ENCODE results near the gene WDR45B. TPM values are rescaled to one million over a fixed set of nuclear protein-coding genes. Genes with fewer than 3 reads are reported as not detected.

Gene WDR45B
- polyA plus RNA-seq, 4 donors = 86.2 to 104 (median 96.5) TPM

- no peak for DNase-seq (ENCODE audit: low read depth in 4 of 4, low spot score in 3 of 4)
Measured at GRCh38 chr17:82633343-82633742, 14.9 kb downstream of the WDR45B start.

GRCh38 chr17:82632451-82632850 lies 15.8 kb downstream of the WDR45B start:
- no peak for DNase-seq (ENCODE audit: low read depth in 4 of 4, low spot score in 3 of 4)

- DNase-seq (ENCODE audit: low read depth in 4 of 4, low spot score in 3 of 4) = no peak
Measured at GRCh38 chr17:82631544-82631943, 16.7 kb downstream of the WDR45B start.

GRCh38 chr17:82630212-82630611 lies 18.0 kb downstream of the WDR45B start:
- no peak for DNase-seq (ENCODE audit: low read depth in 4 of 4, low spot score in 3 of 4)

- DNase-seq (ENCODE audit: low read depth in 4 of 4, low spot score in 3 of 4) = no peak
Measured at GRCh38 chr17:82629748-82630147, 18.5 kb downstream of the WDR45B start.

- no peak for DNase-seq (ENCODE audit: low read depth in 4 of 4, low spot score in 3 of 4)
Measured at GRCh38 chr17:82627405-82627804, 20.8 kb downstream of the WDR45B start.

GRCh38 chr17:82623707-82624106 lies 24.5 kb downstream of the WDR45B start:
- no peak for DNase-seq (ENCODE audit: low read depth in 4 of 4, low spot score in 3 of 4)

- no peak for DNase-seq (ENCODE audit: low read depth in 4 of 4, low spot score in 3 of 4)
Measured at GRCh38 chr17:82619641-82620040, 28.6 kb downstream of the WDR45B start.

GRCh38 chr17:82619211-82619610 lies 29.0 kb downstream of the WDR45B start:
- no peak for DNase-seq (ENCODE audit: low read depth in 4 of 4, low spot score in 3 of 4)

- no peak for DNase-seq (ENCODE audit: low read depth in 4 of 4, low spot score in 3 of 4)
Measured at GRCh38 chr17:82616021-82616711, 32.1 kb downstream of the WDR45B start.

GRCh38 chr17:82615084-82616020 lies 32.9 kb downstream of the WDR45B start:
- DNase-seq (ENCODE audit: low read depth in 4 of 4, low spot score in 3 of 4) = no peak

GRCh38 chr17:82614095-82614631 lies 34.1 kb downstream of the WDR45B start:
- no peak for DNase-seq (ENCODE audit: low read depth in 4 of 4, low spot score in 3 of 4)

- no peak for DNase-seq (ENCODE audit: low read depth in 4 of 4, low spot score in 3 of 4)
Measured at GRCh38 chr17:82613283-82614094, 34.8 kb downstream of the WDR45B start.

- no peak for DNase-seq (ENCODE audit: low read depth in 4 of 4, low spot score in 3 of 4)
Measured at GRCh38 chr17:82611140-82612058, 36.8 kb downstream of the WDR45B start.

GRCh38 chr17:82609655-82610054 lies 38.6 kb downstream of the WDR45B start:
- DNase-seq (ENCODE audit: low read depth in 4 of 4, low spot score in 3 of 4) = no peak

GRCh38 chr17:82608816-82609215 lies 39.4 kb downstream of the WDR45B start:
- DNase-seq (ENCODE audit: low read depth in 4 of 4, low spot score in 3 of 4) = no peak

GRCh38 chr17:82605939-82606600 lies 42.2 kb downstream of the WDR45B start:
- DNase-seq (ENCODE audit: low read depth in 4 of 4, low spot score in 3 of 4) = no peak

- no peak for DNase-seq (ENCODE audit: low read depth in 4 of 4, low spot score in 3 of 4)
Measured at GRCh38 chr17:82604532-82604931, 43.7 kb downstream of the WDR45B start.

GRCh38 chr17:82603981-82604448 lies 44.2 kb downstream of the WDR45B start:
- DNase-seq (ENCODE audit: low read depth in 4 of 4, low spot score in 3 of 4) = peak in 1 of 4 donors; percentile 50

All from left renal pelvis (tissue), 4 donors.